SHP77 (cell line): ENCODE measurements around the gene KLHL22.

Source experiments
- DNase-seq, 2 experiments: peaks; one replicate each; lab custom pipeline; 2025; lab: John Stamatoyannopoulos, UW

The KLHL22 gene

DNA sequence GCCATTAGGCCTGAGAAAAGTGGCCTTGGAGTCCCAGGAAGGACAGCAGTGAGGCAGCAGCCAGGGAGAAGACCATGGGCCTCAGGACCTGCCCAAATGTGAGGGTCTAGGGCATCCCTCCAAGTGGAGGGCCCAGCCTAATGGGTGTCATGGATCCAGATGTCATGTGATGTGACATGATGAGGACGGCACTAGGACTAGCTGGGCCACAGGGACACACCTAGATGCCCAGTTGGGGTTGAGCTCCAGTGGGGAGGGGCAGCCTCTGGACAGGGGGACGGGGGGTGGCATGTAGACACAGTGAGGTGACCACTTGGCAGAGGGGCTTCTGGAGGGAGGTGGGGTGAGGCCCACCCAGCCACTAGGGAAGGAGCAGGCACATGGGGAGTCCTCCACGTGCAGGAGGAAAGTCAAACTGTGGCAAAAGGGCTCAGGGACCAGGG is 63.3 kb downstream of the KLHL22 start:
- no peak for DNase-seq

DNA sequence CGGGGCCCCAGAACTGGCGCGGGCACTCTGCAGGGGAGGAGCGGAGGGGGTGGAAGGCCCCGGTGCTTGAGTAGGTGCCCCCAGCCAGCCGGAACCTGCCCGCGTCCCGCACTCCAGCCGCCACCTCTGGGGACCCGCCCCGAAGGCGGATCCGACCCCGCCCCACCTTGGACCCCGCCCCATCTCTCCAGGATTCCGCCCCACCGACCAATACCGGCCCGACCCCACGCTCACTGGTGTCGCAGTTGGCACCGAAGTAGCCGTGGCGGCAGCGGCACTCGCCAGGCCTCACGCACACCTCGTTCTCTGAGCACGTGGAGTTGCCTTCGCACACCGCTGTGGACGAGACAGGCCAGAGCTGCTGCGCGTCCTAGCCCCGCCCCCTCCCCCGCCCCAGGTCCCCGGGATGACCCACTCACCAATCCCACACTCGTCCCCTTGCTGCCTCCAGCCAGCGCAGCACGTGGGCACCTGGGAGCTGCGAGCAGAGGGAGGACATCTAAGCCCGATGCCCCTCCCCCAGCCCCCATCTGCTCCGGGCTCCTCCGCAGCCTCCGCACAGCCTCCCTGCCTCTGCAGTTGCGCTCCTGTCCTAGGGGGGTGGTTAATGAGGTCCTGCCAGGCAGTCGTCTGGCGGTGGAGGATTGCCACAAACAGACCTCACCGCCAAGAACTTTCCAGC is 63.9 kb downstream of the KLHL22 start:
- no peak for DNase-seq

DNA sequence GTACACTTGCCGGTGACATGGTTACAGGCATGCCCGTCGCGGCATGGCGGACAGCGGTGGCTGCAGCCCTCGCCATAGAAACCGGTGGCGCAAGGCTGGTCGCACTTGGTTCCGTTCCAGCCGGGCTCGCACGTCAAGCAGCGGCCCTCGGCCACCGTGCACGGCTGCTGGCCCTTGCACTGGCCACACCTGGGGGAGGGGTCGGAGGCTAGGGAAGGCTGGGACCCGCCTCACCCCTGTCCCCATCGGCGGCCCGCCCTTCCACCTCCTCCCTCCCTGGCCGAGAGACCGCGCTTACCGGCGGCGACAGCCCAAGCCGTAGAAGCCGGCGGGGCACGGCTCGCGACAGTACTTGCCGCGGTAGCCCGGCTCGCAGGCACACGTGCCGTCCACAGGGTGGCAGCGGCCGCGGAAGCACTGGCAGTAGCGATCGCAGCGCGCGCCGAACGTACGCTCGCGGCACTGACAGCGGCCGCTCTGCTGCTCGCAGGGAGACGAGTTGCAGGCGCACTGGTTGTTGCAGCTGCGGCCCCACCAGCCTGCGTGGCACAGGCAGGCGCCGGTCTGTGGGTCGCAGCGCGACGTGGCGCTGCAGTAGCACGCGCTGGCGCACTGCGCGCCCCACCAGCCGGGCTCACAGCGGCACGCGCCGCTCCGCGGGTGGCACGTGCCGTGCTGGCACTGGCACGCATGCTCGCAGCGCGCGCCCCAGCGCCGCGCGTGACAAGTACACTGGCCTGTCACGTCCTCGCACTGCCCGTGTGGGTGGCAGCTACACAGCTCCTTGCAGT is 64.7 kb downstream of the KLHL22 start:
- DNase-seq: no peak

DNA sequence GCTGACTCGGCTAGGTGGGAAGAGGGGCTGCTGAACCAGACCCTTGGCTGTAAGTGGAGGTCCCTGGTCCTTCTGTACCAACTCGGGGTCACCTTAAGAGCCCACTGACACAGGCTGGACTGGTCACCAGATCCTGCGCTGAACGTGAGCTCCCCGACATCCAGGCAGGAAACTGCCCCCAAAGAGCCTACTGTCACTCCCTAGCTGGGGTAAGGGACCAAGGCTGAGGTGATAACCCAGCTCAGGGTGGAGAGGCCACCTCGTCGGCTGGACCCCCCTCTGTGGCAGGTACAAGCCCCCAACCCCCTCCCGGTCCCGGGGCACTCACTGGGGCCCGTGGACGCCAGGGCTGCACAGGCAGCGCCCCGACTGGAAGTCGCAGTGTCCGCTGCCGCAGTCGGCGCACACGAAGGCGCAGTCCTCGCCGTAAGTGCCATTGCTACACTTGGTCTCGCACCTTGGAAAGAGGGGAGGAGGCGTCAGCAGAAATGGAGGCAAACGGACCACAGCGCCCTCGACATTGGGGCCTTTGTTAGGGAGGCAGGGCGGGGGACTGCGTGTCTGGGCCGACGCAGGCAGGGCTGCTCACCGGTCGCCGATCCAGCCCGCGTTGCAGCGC is 65.4 kb downstream of the KLHL22 start:
- DNase-seq: no peak

DNA sequence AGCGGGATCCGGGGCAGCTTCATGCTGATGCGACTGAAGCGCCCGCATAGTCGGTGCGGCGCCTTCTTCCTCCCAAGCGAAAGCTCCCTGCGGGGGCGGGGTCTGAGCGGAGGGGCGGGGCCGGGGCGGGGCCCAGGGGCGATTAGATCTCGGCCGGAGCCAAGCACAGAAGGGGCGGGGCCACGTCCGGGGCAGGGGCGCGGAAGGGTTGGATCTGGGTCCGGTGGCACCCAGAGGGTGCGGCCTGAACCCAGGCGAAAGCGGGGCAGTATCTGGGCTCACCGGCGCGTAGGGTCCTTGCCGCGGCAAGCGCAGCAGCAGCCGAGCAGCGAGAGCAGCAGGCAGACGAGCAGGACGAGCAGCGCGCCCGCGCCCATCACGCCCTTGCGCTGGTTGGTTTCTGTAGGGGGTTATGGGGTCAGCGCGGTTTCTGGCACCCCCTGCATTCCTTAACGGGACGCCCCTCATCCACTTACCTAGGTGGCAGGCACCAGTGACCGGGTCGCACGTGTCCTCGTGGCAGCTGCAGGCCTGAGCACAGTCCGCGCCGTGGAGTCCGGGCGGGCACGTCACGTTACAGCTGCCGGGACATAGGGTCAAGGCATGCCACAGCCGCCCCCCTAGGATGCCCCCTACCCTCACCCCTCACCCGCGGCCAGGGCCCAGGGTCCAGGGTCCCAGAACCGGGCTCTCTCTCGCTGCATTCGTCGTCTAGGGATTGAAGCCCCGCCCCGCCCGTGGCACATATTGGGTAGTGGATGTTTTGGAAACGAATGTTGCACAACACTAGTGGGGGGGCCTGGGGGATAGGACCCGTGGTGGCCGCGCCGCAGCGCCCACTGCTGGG is 66.1 kb downstream of the KLHL22 start:
- no peak for DNase-seq

DNA sequence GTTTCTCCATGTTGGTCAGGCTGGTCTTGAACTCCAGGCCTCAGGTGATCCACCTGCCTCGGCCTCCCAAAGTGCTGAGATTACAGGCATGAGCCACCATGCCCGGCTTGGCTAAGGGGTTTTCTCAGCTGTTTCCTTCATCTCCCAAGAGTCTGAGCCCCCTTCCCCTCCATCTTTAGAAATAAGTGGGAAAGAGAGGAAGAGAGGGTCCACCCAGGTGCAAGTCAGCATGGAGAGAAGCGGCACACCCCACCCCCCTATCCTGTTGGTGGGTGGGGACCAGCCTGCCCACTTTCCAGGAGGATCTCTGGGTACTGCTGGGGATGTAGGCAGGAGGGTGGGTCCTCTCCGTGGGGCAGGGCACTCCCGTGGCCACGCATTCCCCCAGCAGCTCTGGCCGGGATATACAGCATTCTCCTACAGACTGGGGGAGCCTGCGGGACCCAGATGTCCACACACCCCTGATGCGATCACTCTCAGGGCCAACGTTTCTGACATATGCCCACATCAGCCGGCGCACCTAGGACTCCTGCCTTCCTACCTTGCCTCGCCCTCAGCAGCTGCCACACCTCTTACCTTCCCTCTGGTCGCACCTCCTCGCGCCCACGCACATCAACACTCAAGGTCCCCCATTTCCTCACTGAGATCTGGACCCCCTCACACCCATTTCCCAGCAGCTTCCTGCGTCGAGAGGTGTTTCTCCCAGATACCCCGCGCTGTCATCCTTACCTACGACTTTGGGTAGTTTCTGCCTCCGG is 66.9 kb downstream of the KLHL22 start:
- DNase-seq: no peak

DNA sequence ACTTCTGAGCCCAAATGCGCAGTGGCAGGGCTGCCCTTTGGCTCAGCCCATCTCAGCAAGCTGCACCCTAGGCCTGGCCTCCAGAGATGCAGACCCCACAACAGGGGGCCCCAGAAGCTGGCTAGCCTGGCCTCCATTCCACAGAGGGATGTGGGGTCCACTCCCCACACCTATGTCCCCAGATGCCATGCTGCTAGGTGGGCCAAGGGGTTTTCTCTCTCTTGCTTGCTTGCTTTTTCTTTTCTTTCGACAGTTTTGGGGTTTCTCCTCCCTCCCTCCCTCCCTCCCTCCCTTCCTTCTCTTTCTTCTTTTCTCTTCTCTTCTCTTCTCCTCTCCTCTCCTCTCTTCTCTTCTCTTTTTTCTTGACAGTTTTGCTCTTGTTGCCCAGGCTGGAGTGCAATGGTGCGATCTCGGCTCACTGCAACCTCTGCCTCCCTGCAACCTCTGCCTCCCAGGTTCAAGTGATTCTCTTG is 67.6 kb downstream of the KLHL22 start:
- no peak for DNase-seq

DNA sequence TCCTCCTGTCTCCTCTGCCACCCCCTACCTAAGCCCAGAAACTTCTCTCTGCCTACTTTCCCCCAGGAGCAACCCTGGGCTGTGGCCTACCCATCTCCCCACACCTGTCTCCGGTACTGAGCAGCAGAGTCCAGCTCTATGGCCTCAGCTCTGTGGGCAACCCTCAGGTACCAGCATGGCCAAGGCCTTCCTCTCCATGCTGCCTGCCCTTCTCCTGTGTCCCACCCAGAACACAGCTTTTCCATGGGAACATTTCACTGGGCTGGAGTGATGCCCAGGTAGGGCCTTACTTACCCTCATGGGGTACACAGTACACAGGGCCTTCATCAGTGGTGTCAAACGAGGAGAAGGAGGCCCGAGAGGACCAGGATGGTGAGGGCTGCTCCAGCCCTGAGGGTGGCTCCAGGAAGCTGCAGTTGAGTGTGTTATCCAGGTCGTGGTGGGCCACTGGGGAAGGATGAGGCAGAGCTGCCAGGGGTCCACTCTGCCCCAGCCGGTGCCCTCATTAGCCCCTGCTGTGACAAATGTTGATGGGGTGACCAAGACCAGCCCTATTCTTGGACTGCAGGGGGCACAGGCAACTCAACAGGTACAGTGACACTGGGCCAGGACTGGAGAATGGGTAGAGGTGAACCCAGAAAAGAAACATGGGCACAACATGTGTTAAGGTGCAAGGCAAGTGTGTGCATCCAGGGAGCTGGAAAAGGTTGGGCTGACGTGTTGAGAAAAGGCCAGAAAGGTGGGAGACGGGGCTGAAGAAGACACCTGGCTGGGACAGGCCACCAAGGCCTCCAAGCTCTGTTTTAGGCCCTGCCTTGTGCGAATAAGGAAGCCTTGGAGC is 68.3 kb downstream of the KLHL22 start:
- no peak for DNase-seq

DNA sequence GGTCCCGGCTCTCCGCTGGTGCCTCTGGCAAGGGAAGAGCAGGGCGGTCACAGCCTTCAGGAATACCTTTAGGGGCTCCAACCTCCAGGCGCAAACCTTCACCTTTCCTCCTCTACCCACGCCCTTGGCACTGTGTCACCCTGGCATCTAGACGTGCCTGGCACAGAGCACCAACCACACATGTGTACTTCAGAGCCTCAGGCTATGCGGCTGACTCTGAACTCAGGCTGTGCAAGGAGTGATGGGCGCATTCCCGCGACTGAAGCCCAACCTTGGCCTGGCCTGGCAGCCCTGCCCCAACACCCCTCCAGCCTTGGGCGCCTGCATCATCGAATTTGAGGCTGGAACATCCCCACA is 69.4 kb downstream of the KLHL22 start:
- no peak for DNase-seq

DNA sequence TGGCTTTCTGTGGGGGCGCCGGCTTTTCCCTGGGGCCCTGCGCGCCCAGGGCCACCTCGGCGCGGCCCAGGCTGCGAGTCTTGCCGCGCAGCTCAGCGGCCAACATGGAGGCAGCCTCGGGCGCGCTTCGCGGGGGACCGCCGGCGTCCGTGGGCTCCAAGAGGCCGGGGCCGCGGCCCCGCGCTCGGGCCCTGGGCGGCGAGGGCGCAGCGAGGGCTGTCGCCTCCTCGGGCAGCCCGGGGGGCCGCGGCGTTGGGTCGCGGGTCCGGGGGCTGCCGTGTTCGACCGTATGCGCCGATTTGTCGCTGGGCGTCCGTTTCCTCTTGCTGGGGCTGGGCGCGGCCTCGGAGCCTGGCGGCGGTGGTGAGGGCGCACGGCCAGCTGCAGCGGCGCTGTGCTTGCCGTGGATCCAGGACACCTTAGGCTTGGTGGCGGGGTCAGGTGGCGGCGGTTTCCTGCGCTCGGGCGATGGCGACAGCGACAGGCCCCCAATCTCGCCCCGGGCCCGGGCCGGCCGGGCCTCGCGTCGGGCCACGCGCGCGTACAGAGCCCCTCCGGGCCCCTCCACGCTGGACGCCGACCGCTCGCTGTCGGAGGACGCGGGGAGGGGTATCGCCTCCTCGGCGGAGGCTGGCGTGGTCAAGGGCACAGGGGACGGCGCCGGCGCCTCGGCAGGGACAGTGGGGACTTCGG is 69.9 kb downstream of the KLHL22 start:
- DNase-seq: no peak

DNA sequence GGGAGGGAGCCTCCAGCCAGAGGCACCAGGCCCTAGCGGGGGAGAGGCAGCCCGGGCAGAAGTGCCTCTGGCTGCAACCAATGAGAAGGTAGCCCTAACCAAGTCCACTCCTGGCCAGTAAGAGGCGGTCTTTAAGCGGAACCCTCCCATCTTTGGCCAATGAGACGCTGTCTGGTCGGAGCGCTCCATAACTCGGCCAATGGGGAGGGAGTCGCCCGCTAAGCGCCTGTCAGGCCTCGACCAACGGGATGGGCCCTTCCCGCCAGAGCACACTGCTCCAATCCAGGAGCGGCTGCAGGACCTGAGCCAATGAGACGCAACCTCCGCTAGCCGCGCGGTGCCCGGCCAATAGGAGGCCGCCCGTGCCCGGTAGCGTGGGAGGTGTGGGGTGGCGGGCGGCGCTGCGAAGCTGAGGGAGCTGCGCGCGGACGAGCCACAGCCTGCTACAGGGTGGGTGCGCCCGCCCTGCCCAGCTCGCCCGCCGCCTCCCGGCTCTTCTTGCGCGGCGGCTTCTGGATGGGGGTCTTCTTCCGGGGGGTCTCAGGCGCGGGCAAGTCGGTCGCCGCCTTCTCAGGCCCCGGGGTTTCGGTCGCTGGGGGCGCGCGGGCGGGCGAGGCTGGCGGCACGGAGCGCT is 70.5 kb downstream of the KLHL22 start:
- no peak for DNase-seq

DNA sequence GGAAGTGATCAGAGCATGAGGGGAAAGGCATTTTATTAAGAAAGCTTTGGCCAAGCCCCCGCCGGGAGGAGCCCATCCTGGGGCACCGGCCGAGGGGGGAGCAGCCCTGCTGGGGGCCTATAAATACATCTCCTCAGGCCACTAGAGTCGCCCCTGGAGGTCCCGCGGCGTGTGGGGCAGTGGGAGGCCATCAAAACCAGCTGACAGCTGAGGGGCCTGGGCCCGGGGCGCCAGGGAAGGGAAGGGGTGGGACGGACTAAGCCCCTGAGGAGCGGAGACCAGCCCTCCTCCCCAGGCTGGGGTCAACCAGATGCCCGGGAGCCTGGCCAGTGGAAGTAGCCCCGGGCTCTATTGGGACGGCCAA is 71.0 kb downstream of the KLHL22 start:
- no peak for DNase-seq

DNA sequence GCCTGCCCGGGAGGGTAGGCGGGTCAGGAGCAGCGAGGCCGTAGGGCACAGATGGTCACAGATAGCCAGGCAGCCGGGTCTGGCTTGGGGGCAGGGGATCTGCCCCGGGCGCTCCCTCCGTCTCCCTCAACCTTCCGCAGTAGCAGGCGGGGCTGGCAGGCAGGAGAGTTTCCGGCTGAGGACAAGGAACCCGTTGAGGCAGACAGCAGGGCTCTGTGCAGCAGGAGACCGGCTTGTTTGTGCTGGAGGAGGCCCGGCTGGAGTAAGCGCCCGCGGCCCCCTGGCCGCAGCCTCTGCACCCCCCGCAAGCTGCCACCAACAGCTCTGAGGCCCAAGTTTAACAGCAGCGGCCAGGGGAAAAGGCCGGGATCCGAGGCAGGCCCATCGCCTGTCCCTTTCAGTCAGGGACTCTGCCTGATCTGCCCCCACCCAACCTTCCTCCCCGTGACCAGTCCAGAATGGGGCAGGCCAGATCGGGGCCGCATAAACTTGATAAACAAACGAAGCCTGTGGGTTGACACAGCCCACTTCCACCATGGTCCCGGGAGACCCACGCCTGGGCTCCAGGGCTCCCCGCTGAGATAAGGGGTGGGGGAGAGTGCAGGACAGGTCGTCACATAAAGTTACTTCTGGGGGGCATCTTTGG is 71.6 kb downstream of the KLHL22 start:
- DNase-seq: no peak

DNA sequence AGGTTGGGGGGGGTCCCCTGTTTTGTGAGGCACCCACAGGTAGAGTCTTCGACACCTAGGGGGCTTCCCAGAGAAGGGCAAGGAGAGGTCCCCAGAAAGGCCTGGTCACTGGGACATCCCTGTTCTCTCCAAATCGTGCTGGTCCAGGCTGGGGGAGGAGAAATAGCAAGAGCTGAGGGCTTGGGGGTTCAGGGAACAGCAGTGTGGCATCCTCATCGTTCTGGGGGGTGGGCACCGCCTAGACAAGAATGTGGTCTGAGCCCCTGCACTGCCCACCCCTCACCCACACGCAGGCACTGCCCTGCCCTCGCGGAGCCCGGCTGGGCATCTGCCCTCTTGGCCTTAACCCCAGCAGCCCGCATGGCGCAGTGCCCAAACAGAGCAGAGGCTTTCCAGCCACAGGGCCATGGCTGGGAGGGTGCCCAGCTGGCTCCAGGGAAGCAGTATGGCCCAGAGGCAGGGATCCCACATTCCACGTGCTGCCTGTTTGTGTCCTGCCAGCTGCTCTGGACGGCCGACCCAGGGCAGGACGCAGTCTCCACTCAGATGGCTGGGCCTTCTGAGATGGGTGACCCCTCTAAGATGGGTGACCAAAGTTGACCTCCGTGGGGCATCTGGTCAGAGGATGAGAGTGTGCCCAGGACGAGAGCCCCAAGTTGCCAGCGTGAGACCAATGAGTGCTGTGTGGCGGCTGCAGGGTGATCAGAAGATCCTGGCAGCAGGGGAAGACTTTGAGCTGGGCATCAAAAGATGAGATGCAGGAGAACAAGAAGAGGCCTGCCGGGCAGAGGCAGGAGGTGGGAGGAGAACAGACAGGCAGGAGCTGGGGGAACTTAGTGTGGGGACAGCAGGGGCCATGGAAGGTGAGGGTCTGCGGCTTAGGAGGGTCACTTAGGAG is 72.3 kb downstream of the KLHL22 start:
- no peak for DNase-seq

DNA sequence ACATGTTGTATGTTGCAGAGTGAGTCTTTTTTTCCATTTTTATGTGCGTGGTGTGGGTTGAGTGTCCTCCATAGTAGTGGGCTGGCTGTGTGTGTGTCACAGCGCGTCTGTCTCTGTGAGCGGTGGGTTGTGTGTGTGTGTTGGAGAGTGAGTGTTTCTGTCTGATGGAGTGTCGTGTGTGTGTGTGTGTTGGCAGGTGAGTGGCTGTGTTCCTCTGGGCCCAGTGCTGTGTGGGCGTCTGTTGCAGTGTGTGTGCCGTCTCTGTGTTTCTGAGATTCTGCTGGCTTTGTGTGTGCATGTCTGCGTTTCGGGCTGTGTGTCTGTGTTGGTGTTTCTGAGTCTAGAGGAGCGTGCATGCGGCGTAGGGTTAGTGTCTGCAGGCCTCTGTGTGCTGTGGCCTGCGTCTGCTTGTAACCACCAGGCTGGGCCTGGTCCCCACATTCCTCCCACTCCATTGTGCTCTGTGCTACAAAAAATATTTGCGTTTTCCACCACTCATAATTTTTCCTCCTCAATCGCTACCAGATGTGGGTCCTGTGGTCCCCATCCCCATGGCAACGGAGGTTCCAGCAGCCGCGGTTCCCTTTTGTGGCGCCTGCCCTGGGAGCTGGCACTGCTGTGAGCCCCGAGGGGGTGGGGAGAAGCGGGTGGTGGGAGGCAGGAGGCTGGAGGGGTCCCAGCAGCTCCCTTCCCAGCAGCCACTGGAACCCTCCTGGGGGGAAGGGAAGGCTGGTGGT is 73.2 kb downstream of the KLHL22 start:
- DNase-seq: no peak

DNA sequence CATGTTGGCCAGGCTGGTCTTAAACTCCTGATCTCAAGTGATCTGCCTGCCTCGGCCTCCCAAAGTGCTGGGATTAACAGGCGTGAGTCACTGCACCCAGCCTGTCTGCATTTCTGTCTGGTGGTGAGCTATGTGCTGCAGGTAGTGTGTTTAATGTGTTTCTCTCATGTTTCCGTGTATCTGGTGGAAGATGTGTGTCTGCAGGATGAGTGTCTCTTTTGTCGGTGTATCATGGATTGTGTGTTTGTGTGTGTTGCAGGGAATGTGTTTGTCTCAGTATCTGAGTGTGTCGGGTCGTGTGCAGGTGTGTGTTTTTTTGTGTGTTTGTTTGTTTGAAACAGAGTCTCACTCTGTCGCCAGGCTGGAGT is 74.1 kb downstream of the KLHL22 start:
- no peak for DNase-seq

DNA sequence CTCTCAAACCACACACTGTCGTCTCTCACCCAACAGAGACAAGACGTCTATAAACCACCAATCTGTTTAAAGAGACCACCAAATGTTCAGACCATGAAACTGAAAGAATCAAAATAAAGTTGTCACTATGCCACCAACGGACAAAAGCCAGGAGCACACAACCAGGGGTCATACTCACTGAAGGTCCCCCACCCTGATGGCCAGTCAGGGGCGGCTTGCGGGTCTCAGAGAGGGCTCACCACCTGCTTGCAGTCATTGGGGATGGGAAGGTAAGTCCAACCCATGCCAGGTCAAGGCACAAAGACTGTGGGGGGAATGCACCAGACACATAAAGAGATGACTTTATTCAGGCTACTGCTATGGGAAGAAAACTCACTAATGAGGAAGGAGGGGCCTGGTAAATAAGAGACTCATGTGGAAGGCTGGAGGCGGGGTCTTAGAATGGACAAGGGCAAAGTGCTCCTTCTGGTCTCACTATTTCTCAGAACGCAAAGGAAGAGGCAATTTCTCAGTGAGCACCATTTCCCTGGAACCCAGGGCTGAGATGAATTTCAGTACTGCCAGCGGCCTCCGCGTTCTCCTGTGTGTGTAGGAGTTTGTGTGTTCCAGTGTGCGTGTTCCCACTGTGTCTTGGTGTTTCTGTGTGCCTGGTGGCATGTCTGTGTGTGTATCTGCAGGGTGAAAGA is 75.3 kb downstream of the KLHL22 start:
- no peak for DNase-seq
